D721Med (cell line): Measurements from ENCODE around the gene PSME1.

Experiments
- DNase-seq: peaks from one replicate; pipeline ENCODE4 v3.0.0; 2011; ENCODE audit warnings: low spot score; ENCODE audit not compliant: insufficient read length
- FAIRE-seq: peaks from 2 replicates; lab custom pipeline; 2011; peaks lifted over from hg19 to GRCh38; lab: Jason Lieb, UNC
- CTCF ChIP-seq: IDR thresholded peaks from 2 replicates; pipeline ENCODE4 v1.5.1; 2012; ENCODE audit warnings: mild to moderate bottlenecking, control low read depth; ENCODE audit not compliant: insufficient read depth; ENCODE audit errors: missing control alignments

Gene PSME1

GRCh38 chr14:24122416-24122815, 13.6 kb upstream of the PSME1 start:
- no peak for TF ChIP-seq CTCF
- FAIRE-seq, result no peak
- no peak for DNase-seq

GRCh38 chr14:24122898-24123297, 13.1 kb upstream of the PSME1 start:
- FAIRE-seq (no peak), DNase-seq (no peak)
- no peak for TF ChIP-seq CTCF

GRCh38 chr14:24123424-24124417, 12.3 kb upstream of the PSME1 start:
- TF ChIP-seq CTCF, result no peak
- no peak for FAIRE-seq

GRCh38 chr14:24126939-24127338, 9.1 kb upstream of the PSME1 start:
- FAIRE-seq, result no peak
- no peak for TF ChIP-seq CTCF

More at GRCh38 chr14:24123424-24124417, 12.3 kb upstream of the PSME1 start:
- no peak for DNase-seq

GRCh38 chr14:24127673-24128072, 8.3 kb upstream of the PSME1 start:
- DNase-seq, result no peak
- no peak for FAIRE-seq
- no peak for TF ChIP-seq CTCF

More at GRCh38 chr14:24126939-24127338, 9.1 kb upstream of the PSME1 start:
- no peak for DNase-seq

- no peak for TF ChIP-seq CTCF
- DNase-seq (no peak), FAIRE-seq (no peak)
Measured at GRCh38 chr14:24129410-24129998, 6.5 kb upstream of the PSME1 start.
